NCI-H2107 (cell line): ENCODE data around the gene DHRS12.

ENCODE experiments used
- DNase-seq: peaks from one replicate; lab custom pipeline; 2025; lab: John Stamatoyannopoulos, UW

DHRS12 gene

DNA sequence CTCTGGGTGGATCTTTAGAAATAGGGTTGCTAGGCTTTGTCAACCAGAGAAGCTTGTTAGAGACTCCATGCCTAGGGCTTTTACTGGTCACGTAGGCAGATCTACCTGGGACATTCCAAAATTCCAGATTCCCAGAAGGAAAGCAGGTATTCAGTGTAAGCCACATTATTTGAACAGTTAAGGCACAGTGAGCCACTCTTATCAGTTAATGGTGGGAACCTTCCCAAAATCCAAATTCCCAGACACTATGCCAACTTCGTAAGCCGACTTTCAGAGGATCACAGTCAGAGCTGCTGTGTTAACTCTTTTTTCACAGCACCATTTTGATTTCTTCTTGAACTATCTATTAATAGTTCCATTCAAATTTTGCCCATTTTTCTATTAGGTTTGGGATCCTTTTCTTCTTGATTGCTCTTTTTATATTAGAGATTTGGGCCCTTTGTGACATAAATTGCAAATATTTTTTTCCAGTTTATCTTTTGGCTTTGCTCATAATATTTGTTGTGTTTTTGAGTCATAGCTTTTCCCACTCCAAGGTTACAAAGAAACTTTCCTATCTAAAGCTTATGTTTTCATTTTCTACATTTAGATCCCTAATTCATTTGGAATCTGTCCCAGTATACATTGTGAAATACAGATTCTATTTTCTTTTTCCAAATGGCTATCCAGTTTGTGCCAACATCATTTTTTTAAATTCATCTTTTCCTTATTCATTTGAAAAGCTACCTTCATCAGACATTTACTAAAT, 77.3 kb downstream of the DHRS12 start:
- no peak for DNase-seq

DNA sequence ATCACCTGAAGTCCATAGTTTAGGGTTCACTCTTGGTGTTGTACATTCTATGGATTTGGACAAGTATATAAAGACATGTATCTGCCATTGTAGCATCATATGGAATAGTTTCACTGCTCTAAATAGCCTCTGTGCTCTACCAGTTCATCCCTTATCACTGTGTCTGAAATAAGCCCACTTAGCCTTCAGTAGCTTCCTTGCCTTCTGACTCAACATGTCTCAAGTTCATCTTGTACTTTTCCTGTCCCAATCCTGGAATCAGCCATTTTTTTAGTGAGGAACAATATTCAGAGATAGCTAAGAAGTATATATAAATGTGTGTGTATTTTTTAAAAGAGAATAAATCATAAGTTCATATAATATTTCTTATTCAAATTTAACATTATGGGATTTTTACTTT, 79.2 kb downstream of the DHRS12 start:
- no peak for DNase-seq

GRCh38 chr13:51723529-51723928, 80.4 kb downstream of the DHRS12 start:
- no peak for DNase-seq

- DNase-seq: no peak
Measured at GRCh38 chr13:51721496-51721895, 82.5 kb downstream of the DHRS12 start.

- no peak for DNase-seq
Measured at GRCh38 chr13:51719394-51719793, 84.6 kb downstream of the DHRS12 start.
